Measurements from ENCODE around the gene PDIA6. TPM values are rescaled to one million over a fixed set of nuclear protein-coding genes. Genes with fewer than 3 reads are reported as not detected.
"Not testable (repeated sequence)": the region's sequence is repeated elsewhere in the genome, so short reads cannot be mapped to it uniquely, and the experiment has no call there.

Gene PDIA6
- polyA plus RNA-seq, 3 donors, result 358 to 391 (median 365) TPM

DNA sequence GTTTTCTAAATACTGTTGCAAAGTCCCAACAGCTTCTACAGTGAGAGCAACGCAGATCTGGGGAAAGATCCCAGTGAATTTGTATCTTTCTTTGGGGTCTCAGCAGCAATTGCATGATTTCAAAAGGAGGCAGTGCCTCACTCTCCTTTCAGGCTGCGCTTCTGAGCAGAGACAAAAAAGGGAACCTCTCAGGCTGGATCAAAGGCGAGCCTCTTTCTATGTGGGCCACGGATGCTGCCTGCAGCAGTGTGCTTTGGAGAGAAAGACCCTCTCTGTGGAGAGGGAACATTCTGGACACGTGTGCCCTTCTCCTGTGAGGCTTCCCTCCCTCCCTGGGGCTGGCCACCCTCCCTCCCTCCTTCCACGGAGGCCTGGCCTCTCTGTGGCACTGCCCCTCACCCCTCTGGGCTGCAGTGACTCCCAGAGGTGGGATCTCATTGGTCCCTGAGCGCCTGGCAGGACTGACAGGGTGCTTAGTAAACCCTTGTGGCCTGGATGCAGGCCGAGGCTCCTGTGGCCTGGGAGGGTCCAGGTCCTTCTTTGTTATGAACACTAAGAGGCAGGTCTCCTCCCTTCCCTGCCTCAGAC, 21.6 kb upstream of the PDIA6 start:
- no peak for DNase-seq (ENCODE audit: low read depth in 3 of 3, low spot score in 2 of 3)

DNA sequence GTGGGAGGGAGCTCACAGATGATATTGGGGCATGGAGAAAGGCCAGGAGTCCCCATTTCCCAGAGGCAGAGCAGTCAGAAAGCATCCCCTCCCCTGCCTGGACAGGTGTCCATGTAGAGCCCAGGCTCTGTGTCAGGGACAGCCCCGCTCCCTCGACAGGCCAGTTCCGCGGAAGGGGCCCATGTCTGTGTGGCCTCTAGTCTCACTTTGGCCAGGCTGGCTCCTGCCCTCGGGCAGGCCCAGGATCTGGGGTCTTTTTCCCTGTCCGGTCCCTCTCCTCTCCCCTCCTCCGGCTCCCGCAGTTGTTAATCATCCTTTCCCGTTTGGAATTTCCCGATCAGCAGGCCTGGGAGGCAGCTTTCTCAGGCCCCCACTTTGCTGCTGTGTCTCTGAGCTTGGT, 20.4 kb upstream of the PDIA6 start:
- DNase-seq (ENCODE audit: low read depth in 3 of 3, low spot score in 2 of 3), result no peak

DNA sequence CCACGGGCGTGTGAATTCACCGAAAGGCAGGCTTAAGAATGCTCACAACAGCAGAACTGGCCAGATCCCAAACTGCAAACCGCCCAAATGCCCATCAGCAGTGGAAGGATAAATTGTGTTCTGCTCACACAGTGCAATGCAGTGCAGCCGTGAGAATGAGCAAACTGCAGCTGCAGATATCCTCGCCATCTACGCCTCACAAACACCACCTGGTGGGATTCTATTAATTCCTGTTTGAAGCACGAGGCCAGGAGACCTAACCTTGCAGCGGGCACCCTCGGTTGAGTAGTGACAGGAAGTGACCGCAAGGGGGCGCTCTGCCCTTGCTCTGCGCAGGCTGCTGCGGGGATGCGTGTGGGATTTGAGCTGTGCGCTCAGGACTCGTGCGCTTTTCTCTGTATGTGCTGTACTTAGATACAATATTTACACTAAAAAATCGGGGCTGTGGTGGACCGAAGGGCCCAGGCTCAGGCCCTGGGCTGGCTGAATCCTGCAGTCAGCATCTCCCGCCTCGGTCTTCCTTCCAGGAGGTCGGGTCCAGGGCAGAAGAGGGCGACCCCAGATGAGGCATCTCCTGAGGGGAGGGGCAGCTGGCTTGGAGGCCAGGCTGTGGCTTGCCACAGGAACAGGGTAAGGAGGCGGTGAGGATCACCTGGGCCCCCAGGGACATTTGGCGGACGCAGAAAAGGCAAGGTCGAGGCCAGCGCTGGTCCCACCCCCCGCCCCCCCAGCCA, 19.8 kb upstream of the PDIA6 start:
- peak in 2 of 3 donors; percentile 64 to 73 for DNase-seq (ENCODE audit: low read depth in 3 of 3, low spot score in 2 of 3)

DNA sequence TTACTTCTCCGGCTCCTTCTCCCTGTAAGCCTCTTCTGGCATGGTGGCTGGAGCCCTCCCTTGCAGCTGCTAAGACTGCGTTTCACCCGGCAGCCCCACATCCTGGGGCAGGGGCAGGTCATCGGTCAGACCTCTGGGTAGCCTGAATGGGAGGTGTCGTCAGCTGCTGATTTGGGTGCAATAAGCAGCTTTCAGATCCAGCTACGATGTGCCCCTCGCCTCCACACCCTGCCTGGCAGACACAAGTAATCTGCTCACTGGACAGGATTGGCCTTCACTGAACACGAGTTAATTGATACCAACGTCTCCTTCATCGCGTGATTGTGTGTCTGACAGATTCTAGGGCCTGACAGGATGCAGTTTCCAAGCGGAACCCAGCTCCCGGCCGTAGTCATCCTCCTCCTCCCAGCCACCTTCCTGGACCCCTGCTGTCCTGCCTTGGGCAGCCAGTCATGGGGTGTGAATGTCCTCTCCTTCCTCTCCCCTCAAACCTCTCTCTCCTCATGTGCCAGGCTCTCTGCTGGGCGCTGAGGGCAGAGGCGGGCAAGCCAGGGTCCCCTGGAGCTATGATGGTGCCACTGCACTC, 18.9 kb upstream of the PDIA6 start:
- no peak for DNase-seq (ENCODE audit: low read depth in 3 of 3, low spot score in 2 of 3)

DNA sequence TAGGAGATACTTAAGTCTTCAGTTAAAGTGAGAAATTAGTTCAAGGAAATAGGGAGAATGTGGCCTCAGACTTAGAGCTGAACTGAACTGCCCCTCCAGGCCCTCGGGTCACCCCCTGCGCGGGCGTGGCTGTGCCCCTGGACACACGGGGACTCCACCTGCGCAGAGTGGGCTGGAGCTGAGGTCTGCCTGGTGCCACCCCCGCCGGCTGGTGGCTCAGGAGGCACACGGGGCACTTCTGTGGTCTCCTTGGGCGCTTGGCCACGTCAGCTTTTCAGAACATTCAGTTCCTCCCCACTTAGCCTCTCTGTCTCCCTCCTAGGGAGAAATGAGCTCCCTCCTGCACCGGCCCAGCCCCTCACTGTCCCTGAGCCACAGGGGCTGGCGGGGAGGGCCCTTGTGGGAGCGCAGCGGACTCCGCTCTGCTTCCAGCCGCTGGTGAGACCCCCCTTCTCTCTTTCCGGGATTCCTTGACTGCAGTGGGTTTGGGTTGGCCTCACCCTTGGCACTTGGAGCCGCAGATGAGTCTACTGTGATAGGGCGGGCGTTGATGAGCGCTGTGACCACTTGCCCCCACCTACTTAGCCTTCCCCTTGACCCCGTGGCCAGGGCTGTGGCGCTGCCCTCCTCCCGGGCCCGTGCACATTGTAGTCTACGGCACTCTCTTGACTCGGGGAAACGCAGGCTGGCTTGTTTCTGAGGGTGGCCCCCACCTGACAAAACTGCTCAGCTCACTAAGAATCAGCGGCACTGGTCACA, 18.2 kb upstream of the PDIA6 start:
- no peak for DNase-seq (ENCODE audit: low read depth in 3 of 3, low spot score in 2 of 3)

DNA sequence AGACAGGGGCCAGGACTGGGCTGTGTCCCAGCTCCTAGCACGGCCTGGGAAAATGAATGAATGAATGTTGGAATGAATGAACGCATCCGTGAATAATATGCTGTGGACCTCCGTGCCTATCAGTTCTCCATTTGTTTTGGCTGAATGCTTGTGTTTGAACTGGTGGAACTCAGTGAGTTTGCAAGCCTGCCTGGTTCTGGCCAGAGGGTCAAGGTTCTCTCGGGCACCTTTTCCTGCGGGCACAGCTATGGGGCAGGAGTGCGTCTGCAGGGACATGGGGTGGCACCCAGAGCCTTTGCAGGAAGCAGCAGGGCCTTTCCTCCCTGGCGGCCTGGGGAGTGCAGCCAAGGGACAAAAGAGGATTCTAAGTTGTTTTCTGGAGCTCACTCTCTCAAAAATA, 17.6 kb upstream of the PDIA6 start:
- no peak for DNase-seq (ENCODE audit: low read depth in 3 of 3, low spot score in 2 of 3)

DNA sequence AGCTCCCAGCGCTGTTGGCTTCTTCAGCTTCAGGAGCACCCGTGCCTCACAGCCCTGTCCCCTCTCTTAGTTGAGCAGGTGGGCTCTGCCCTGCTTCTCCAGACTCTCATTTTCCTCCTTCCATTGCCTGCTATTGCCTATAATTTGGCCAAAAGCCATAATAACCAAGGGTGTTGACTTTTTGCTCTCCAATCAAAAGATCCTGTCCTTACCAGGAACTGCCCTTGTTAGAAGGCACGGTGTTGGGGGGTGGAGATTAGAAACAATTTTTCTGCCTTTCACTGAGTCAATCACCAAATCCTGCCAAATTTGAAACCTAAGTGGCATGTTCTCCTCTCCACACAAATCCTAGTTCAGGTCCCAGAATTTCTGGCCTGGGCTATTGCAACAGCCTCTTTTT, 16.7 kb upstream of the PDIA6 start:
- DNase-seq (ENCODE audit: low read depth in 3 of 3, low spot score in 2 of 3), result no peak

DNA sequence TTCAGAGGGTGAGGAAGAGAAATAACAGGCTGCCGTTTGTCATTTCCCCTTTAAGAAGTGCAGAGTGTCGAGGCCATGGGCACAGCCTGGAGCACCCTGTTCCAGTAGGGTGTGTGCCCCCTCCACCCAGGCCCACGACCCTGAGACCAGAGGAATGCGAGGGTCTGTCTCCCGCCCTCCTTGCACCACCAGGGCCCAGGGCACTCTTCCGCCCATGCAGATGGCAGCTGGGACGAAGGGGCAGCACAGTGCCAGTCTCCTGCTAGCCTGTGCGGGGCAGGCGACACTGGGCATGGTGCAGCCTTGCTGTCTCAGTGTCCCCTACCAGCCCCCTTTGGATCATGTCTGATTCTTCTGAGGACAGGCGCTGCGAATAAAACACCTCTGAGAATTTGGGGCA, 15.8 kb upstream of the PDIA6 start:
- no peak for DNase-seq (ENCODE audit: low read depth in 3 of 3, low spot score in 2 of 3)

DNA sequence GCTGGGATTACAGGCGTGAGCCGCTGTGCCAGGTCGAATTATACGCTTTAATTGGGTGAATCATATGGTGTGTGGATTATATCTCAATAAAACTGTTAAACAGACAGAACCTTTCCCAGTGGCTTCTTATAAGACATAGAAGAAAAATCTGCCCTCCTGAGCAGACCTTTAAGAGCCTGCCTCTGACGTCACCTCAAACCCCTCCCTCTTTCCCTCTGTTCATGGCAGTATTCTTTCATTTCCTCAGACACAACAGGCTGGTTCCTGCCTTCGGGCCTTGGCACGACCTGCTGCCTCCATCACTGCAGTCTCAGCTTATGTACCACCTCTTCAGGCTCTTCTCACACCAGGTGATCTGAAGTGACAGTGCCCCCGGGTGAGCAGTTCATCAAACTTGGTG, 14.0 kb upstream of the PDIA6 start:
- no peak for DNase-seq (ENCODE audit: low read depth in 3 of 3, low spot score in 2 of 3)

DNA sequence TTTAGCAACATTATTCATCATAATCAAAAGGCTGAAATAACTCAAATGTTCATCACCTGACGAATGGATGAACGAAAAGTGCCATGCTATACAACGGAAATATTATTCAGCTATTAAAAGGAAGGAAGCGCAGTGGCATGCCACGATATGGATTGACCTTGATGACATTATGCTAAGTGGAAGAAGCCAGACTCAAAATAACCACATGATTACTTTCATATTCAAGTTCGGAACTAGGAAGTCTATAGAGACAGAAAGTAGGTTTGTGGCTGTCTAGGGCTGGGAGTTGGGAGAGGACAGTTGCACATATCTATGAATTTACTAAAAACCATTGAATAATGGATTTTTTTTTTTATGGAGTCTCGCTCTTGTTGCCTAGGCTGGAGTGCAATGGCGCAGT, 13.4 kb upstream of the PDIA6 start:
- DNase-seq (ENCODE audit: low read depth in 3 of 3, low spot score in 2 of 3), result no peak

DNA sequence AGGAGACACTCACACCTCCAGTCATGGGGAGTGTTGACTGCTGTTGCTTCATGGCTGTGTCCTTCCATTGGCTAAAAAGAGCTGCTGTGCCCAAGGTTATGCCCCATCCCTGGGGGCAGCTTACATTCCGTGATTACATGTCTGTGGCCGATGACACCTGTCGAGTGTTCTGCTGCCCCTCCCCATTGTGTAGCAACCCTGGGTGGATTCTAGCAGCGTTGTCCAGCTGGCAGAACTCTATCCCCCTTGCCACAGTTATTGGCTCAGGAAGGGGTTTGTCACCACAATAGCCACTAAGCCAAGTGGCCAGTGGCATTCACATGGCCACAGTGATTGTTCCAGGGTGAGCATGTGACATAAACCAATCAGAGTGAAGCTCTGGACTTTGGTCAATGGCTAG, 11.6 kb upstream of the PDIA6 start:
- DNase-seq (ENCODE audit: low read depth in 3 of 3, low spot score in 2 of 3), result no peak

DNA sequence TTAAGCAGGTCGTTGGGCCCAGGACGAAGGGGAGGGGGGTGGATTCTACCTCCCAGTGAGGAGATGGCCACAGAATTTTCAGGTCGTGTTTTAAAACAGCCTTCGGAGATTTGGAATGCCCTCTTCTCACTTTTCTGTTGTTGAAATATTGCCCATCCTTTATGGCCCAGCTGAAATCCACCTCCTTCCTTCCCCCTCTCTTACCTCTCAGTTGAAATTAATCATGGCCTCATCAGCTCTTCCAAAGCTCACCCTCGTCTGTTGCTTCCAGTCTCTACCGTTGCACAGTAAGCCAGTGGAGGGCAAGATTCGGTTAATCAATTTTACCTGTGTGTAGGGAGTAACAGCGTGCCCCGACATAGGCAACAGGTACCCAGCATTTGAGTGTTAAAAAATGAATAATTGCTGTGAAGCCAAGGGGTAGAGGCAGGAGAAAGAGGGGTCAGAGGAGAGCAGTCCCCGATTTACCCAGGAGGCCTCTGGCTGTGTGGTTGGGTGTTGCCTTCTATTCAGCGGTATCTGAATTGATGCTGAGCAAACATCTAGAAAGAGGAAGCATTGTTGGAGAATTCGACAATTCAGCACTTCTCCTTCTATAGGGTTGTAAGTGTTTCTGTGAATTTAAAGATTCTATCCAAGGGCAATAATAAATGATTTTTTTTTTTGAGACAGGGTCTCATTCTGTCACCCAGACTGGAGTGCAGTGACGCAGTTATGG, 8.6 kb upstream of the PDIA6 start:
- DNase-seq (ENCODE audit: low read depth in 3 of 3, low spot score in 2 of 3), result no peak

DNA sequence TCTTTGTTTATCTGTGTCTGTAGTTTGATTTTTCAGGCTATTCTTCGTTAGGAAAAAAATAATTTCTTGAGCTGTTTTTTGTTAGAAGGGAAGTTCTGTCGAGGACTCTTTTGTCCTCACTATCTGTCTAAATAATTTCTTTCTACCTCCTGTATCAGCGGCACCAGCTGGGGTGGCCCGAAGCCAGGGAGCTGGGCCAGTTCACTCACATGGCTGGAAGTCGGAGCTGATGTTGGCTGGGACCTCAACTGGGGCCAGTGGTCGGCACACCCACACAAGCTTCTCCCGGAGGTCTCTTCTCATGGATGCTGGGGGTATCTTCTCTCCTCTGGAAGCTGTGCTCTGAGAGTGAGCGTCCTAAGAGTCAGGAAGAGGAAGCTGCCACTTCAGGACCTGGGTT, 8.0 kb upstream of the PDIA6 start:
- no peak for DNase-seq (ENCODE audit: low read depth in 3 of 3, low spot score in 2 of 3)

DNA sequence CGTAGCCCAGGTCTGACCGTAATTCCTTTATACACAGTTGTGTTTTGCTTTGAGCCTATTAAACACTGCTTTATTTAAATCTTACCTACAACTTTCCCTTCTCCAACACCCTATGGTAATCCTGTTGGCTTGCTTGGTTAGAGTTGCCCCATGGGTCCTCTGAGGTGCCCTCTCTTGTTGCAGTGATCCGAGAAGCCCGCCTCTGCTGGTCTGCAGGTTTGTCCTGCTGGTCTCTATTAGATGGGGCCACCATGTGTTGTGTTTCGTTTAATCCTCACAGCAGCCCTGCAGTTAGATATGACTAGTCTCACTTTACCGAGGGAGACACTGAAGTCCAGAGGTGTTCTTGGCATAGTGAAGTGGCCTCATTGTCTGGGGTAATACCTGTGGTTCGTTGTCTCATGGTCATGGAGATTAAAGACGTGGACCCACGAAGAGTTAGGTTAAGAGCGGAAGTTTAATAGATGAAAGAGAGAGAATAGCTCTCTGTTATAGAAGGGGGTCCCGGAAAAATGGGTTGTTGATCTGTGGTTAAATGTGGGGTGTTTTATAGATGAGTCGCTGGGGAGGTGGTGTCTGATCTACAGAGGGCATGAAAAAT, 7.2 kb upstream of the PDIA6 start:
- DNase-seq (ENCODE audit: low read depth in 3 of 3, low spot score in 2 of 3), result no peak

DNA sequence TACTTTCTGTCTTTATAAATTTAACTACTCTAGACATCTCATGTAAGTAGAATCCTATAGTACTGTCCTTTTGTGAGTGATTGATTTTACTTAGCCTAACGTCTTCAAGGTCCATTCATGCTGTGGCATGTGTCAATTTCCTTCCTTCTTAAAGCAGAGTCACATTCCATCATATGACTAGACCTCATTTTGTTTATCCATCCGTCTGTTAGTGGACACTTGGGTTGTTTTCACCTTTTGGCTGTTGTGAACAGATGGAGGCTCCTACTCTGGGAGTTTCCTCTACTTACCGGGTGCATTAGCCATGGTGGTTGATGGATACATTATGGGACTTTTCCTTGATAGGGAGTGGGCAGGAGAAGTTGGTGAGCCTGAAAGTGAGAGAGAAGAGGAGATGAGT, 6.4 kb upstream of the PDIA6 start:
- DNase-seq (ENCODE audit: low read depth in 3 of 3, low spot score in 2 of 3), result no peak

DNA sequence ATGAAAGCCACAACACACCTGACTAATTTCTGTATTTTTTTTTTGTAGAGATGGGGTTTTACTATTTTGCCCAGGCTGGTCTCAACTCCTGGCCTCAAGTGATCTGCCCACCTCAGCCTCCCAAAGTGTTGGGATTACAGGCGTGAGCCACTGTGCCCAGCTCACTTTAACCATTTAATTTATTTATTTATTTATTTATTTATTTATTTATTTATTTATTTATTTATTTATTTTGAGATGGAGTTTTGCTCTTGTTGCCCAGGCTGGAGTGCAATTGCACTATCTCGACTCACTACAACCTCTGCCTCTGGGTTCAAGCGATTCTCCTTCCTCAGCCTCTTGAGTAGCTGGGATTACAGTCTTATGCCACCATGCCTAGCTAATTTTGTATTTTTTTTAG, 5.7 kb upstream of the PDIA6 start:
- not testable (repeated sequence) for DNase-seq (ENCODE audit: low read depth in 3 of 3, low spot score in 2 of 3)

DNA sequence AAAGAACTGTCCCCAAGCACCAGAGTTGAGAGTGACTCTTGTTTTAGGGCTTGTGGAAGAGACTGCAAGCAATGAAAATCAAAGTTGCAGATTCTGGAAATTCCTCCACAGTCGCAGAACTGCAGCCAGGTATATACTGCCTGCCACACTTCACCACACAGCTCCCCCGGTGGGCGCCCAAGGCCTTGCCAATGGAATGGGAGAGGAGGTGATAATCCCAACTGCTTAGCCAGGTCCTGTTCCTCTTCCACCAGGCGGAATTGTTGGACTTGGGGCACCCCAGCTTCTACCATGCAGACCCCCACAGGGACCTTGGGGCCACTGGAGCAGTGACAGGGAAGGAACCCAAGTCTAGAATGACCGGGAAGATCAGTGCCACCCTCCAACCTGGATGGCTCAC, 4.8 kb upstream of the PDIA6 start:
- no peak for DNase-seq (ENCODE audit: low read depth in 3 of 3, low spot score in 2 of 3)

DNA sequence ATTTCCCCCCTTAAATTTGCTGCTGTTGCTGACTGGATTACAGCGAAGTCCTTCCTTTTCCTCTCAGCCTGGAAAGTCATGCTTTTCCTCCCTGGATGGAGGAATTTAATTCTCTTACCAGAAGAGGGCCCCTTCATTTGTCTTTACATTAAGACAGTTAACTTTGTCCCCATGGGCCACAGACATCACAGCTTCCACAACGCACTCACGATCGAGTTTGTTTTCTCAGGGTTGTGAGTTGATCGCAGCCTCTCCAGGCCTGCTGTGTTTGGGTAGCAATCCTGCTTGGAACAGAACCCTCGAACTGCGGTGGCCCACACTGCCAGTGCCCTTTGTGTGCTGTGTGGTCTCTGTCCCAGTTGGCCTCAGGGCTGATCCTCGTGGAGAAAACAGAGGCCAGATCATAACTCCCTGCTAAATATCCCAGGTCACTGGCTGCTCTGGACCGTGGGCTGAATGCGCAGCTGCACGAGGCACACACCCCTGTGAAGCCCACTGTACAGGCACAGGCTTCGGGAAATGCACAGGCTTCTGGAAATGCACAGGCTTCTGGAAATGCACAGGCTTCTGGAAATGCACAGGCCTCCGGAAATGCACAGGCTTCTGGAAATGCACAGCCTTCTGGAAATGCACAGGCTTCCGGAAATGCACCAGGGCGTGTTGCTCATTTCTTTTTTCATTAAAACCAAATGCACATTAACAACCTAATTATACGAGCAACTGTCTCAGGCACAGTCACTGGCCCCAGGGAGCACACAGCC, 2.2 kb upstream of the PDIA6 start:
- DNase-seq (ENCODE audit: low read depth in 3 of 3, low spot score in 2 of 3), result no peak

DNA sequence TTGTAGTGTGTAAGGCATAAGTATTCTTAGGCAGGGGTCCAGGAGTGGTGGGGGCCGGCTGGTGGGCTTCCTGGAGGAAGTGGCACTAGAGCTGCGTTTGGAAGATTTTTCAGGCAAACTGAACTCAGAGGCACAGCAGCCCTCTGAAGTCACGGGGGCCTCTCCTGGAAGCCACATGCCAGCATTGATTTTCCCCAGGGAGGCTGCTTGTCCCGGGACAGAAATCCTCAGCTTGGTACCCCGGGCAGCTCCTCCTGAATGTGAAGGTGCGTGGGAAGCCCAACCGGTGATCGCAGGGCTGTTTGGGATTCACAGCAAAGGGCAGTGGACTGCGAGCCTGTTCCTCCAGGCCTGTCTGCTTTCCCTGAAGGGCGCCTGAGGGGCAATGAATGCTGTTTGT, 1.6 kb upstream of the PDIA6 start:
- no peak for DNase-seq (ENCODE audit: low read depth in 3 of 3, low spot score in 2 of 3)
